ENCODE results near the gene TNFRSF11A. TPM values are rescaled to one million over a fixed set of nuclear protein-coding genes. Genes with fewer than 3 reads are reported as not detected.

Gene TNFRSF11A
- total and polyA plus RNA-seq, 10 donors, result 0.29 to 11.8 (median 4.2) TPM

DNA sequence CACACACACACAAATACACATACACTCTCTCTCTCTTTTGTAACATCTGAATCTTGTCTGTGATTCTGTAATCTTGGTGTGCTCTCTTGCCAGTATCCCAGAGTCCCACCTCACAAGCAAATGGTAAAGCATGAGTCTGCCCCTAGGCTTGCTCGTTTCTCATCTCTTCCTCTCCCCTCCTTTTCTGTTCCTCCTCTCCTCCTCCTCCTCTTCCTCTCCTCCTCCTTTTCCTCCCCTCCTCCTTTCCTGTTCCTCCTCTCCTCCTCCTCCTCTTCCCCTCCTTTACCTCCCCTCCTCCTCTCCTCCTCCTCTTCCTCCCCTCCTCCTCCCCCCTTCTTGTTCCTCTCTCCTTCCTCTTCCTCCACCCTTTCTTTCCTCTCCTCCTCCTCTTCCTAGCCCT lies 59.0 kb downstream of the TNFRSF11A start:
- Histone ChIP-seq H3K27ac (no peak overlapping the region), H3K9me3 (no peaks in the 10 kb centered on the region), H3K4me1 (no peaks in the 10 kb centered on the region), H3K27me3 (replicated peaks in 1 of 7) (peaks cover 0 to 6% (median 0%) of the 10 kb centered on the region in 7 donors), H3K4me3 (peak overlapping the region in 1 of 8 donors; percentile 43), H3K36me3 (no peaks in the 10 kb centered on the region)
- no peak for TF ChIP-seq POLR2AphosphoS5 (IDR thresholded peaks at IDR 0.05)
- TF ChIP-seq, protein P1, sequence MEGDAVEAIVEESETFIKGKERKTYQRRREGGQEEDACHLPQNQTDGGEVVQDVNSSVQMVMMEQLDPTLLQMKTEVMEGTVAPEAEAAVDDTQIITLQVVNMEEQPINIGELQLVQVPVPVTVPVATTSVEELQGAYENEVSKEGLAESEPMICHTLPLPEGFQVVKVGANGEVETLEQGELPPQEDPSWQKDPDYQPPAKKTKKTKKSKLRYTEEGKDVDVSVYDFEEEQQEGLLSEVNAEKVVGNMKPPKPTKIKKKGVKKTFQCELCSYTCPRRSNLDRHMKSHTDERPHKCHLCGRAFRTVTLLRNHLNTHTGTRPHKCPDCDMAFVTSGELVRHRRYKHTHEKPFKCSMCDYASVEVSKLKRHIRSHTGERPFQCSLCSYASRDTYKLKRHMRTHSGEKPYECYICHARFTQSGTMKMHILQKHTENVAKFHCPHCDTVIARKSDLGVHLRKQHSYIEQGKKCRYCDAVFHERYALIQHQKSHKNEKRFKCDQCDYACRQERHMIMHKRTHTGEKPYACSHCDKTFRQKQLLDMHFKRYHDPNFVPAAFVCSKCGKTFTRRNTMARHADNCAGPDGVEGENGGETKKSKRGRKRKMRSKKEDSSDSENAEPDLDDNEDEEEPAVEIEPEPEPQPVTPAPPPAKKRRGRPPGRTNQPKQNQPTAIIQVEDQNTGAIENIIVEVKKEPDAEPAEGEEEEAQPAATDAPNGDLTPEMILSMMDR (IDR thresholded peaks at IDR 0.05 in 8 of 11, conservative IDR thresholded peaks at IDR 0.05 in 3 of 11), result no peak
- no peak for TF ChIP-seq POLR2A (IDR thresholded peaks at IDR 0.05)
- no peak for DNase-seq
- WGBS, 5 donors, result 22 to 57% (median 46%) methylated on average over 1 of the region's 1 CpG
- intact Hi-C loops (cut with DNase I; ENCODE audit: low total_unique reads), result no loop called here

DNA sequence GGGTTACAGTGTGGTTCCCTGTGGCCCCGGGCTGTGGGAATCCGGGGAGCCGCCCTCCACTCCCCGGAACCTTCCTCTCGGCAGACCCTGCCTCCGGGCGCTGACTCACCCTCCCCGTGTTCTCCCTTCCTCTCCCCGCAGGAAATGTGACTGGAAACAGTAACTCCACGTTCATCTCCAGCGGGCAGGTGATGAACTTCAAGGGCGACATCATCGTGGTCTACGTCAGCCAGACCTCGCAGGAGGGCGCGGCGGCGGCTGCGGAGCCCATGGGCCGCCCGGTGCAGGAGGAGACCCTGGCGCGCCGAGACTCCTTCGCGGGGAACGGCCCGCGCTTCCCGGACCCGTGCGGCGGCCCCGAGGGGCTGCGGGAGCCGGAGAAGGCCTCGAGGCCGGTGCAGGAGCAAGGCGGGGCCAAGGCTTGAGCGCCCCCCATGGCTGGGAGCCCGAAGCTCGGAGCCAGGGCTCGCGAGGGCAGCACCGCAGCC lies 59.5 kb downstream of the TNFRSF11A start:
- Histone ChIP-seq H3K4me1 (no peaks in the 10 kb centered on the region), H3K4me3 (peak overlapping the region in 3 of 8 donors; percentile 15 to 43 (median 16)), H3K27me3 (replicated peaks in 1 of 7) (peaks cover 0 to 6% (median 0%) of the 10 kb centered on the region in 7 donors), H3K36me3 (no peaks in the 10 kb centered on the region), H3K9me3 (no peaks in the 10 kb centered on the region), H3K27ac (no peak overlapping the region)
- DNase-seq, result no peak
- intact Hi-C loops (cut with DNase I; ENCODE audit: low total_unique reads), result no loop called here
- WGBS, 5 donors, result 74 to 89% (median 83%) methylated on average over 24 to 46 of the region's 46 CpGs
- TF ChIP-seq POLR2AphosphoS5 (IDR thresholded peaks at IDR 0.05) (no peak), POLR2A (IDR thresholded peaks at IDR 0.05) (no peak)
- TF ChIP-seq, protein P1 (IDR thresholded peaks at IDR 0.05 in 8 of 11, conservative IDR thresholded peaks at IDR 0.05 in 3 of 11), result no peak

DNA sequence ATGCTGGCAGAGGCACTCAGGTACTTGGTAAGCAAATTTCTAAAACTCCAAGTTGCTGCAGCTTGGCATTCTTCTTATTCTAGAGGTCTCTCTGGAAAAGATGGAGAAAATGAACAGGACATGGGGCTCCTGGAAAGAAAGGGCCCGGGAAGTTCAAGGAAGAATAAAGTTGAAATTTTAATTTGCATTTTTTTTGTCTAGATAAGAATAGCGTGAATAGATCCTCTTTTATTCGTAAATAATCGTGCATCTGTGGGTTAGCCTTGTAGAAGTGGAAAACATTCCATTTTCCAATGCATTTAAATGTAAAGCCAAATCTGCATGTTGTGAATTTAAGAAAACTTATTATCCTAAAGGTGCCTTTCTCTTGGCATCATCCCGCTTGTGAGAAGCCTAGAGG lies 61.0 kb downstream of the TNFRSF11A start:
- no peak overlapping the region for H3K27ac ChIP-seq
- DNase-seq, result no peak
- peaks cover 0 to 3% (median 0%) of the 10 kb centered on the region in 8 donors for H3K9me3 ChIP-seq
- H3K36me3 ChIP-seq, result no peaks in the 10 kb centered on the region
- WGBS, 5 donors, result 90 to 95% (median 93%) methylated on average over 5 of the region's 5 CpGs
- no peak overlapping the region for H3K4me3 ChIP-seq
- H3K27me3 ChIP-seq (replicated peaks in 1 of 7), result peaks cover 0 to 6% (median 0%) of the 10 kb centered on the region in 7 donors
- intact Hi-C loops (cut with DNase I; ENCODE audit: low total_unique reads), result no loop called here
- TF ChIP-seq, protein P1 (IDR thresholded peaks at IDR 0.05 in 8 of 11, conservative IDR thresholded peaks at IDR 0.05 in 3 of 11), result no peak
- TF ChIP-seq POLR2A (IDR thresholded peaks at IDR 0.05) (no peak), POLR2AphosphoS5 (IDR thresholded peaks at IDR 0.05) (no peak)
- no peaks in the 10 kb centered on the region for H3K4me1 ChIP-seq

DNA sequence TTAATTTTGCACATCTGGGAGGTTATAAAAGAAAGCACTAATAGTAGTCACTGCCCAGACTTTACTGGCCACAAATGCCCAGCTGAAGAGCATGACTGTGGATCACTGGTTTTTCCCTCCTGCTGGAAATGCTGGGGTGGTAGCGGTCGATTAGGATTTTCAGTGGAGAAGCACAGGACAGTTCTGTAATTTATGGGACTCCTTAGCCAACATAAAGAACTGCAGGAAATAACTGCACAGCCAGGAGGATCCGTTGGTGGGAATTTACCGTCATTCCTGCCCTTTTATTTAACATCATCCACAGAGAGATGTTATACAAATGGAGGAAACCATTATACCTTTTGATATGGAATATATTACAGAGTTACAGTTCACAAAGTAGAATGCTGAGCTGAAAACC lies 61.5 kb downstream of the TNFRSF11A start:
- Histone ChIP-seq H3K27me3 (replicated peaks in 1 of 7) (peaks cover 0 to 6% (median 0%) of the 10 kb centered on the region in 7 donors), H3K9me3 (peaks cover 0 to 6% (median 0%) of the 10 kb centered on the region in 8 donors), H3K36me3 (no peaks in the 10 kb centered on the region), H3K4me1 (no peaks in the 10 kb centered on the region), H3K4me3 (no peak overlapping the region), H3K27ac (no peak overlapping the region)
- no peak for DNase-seq
- TF ChIP-seq POLR2AphosphoS5 (IDR thresholded peaks at IDR 0.05) (no peak), POLR2A (IDR thresholded peaks at IDR 0.05) (no peak)
- TF ChIP-seq, protein P1 (IDR thresholded peaks at IDR 0.05 in 8 of 11, conservative IDR thresholded peaks at IDR 0.05 in 3 of 11), result no peak
- WGBS, 5 donors, result 77 to 83% (median 82%) methylated on average over 4 of the region's 4 CpGs
- intact Hi-C loops (cut with DNase I; ENCODE audit: low total_unique reads), result no loop called here

Measured in spleen (tissue), 11 donors.